ENCODE measurements around the gene NGDN. TPM values are rescaled to one million over a fixed set of nuclear protein-coding genes. Genes with fewer than 3 reads are reported as not detected.

The NGDN gene
- total RNA-seq, 4 donors from 2014 or later = 35.8 to 45.6 (median 36.5) TPM

DNA sequence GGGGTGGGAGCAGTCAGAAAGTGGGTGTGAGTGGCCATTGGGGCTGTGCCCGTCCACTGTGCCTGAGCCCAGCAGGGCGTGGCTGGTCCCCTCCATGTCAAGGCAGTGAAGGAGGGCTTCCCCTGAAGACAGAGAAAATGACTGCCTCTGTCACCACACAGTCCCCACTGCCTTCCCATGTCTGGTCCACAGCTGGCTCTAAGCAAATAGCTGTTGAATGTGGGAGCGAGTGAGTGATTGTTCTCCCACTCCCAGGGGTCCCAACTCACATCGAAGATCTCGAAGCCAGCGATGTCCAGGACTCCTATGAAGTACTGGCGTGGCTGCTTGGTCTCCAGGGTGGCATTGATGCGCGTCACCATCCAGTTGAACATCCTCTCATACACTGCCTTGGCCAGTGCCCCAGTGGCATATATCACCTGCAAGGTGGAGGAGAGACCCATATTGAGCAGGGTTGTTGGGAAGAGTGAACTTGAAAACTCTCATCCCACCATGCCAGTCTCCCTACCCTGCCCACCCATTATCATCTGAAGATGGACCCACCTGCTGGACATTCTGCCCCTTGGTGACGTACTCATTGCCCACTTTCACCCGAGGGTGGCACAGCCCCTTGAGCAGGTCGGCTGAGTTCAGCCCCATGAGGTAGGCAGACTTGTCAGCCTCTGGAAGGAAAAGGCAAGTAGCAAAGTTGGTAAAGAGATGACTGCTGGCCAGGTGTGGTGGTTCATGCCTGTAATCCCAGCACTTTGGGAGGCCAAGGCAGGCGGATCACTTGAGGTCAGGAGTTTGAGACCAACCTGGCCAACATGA is 40.6 kb upstream of the NGDN start:
- WGBS, 2 donors = 91 to 92% methylated on average over 13 of the region's 13 CpGs
- H3K36me3 ChIP-seq = no peaks in the 10 kb centered on the region
- DNase-seq (ENCODE audit: low spot score in 2 of 2) = no peak

GRCh38 chr14:23430016-23430722 is 39.3 kb upstream of the NGDN start:
- H3K4me3 ChIP-seq = no peak overlapping the region
- no peaks in the 10 kb centered on the region for H3K36me3 ChIP-seq
- no peak overlapping the region for H3K27ac ChIP-seq
- H3K9me3 ChIP-seq = no peaks in the 10 kb centered on the region
- no peak for DNase-seq (ENCODE audit: low spot score in 2 of 2)
- no peaks in the 10 kb centered on the region for H3K4me1 ChIP-seq
- H3K27me3 ChIP-seq = no peaks in the 10 kb centered on the region
- 80 to 86% methylated on average over 10 of the region's 10 CpGs for WGBS, 2 donors
- TF ChIP-seq CTCF (IDR thresholded peaks at IDR 0.05) = no peak
- TF ChIP-seq EP300 (IDR thresholded peaks at IDR 0.05) = no peak
- no peak for TF ChIP-seq POLR2A (IDR thresholded peaks at IDR 0.05)

More for the DNA sequence above, 40.6 kb upstream of the NGDN start:
- no peaks in the 10 kb centered on the region for H3K27me3 ChIP-seq
- no peak overlapping the region for H3K27ac ChIP-seq
- H3K9me3 ChIP-seq = no peaks in the 10 kb centered on the region
- H3K4me1 ChIP-seq = no peaks in the 10 kb centered on the region
- no peak overlapping the region for H3K4me3 ChIP-seq
- TF ChIP-seq EP300 (IDR thresholded peaks at IDR 0.05) (no peak), POLR2A (IDR thresholded peaks at IDR 0.05) (no peak), CTCF (IDR thresholded peaks at IDR 0.05) (no peak)

DNA sequence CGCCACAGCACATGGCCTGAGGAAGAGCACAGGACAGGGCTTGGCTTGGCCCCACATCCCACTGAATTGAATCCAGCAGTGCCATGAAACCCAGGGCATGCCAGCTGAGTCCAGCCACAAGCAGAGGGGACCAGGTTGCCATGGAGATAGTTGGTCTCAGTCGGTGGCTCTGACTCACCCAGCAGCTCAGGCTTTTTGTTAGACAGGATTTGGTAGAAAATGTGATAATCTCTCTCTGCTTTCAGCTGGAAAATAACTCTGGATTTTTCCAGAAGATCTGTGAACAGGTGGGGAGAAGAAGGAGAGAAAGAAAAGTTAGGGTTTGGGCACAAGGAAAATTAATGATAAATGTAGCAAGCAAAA is 38.8 kb upstream of the NGDN start:
- DNase-seq (ENCODE audit: low spot score in 2 of 2) = no peak
- Histone ChIP-seq H3K27ac (no peak overlapping the region), H3K27me3 (no peaks in the 10 kb centered on the region), H3K4me3 (no peak overlapping the region), H3K36me3 (no peaks in the 10 kb centered on the region), H3K4me1 (no peaks in the 10 kb centered on the region), H3K9me3 (no peaks in the 10 kb centered on the region)
- 33 to 40% methylated on average over 2 of the region's 2 CpGs for WGBS, 2 donors
- TF ChIP-seq CTCF (IDR thresholded peaks at IDR 0.05) (no peak), EP300 (IDR thresholded peaks at IDR 0.05) (no peak), POLR2A (IDR thresholded peaks at IDR 0.05) (no peak)

GRCh38 chr14:23431486-23431885 is 38.0 kb upstream of the NGDN start:
- DNase-seq (ENCODE audit: low spot score in 2 of 2) = no peak
- TF ChIP-seq POLR2A (IDR thresholded peaks at IDR 0.05) = no peak
- TF ChIP-seq CTCF (IDR thresholded peaks at IDR 0.05) = no peak
- H3K27ac ChIP-seq = no peak overlapping the region
- H3K4me3 ChIP-seq = no peak overlapping the region
- 86 to 93% methylated on average over 10 of the region's 10 CpGs for WGBS, 2 donors
- H3K27me3 ChIP-seq = no peaks in the 10 kb centered on the region
- no peaks in the 10 kb centered on the region for H3K36me3 ChIP-seq
- no peaks in the 10 kb centered on the region for H3K9me3 ChIP-seq
- no peaks in the 10 kb centered on the region for H3K4me1 ChIP-seq

All from tibial nerve (tissue), 4 donors.